Stimulated activated CD4-positive, alpha-beta T cell treated with anti-CD3 and anti-CD28 coated beads, TNF-alpha, amount 100 ng/mL, for 1 hour (primary cell): ENCODE measurements around the gene CCDC88C.

Experiments
- DNase-seq, 3 donors: peaks; one replicate each; pipeline ENCODE4 v3.0.0-alpha.2; 2020; ENCODE audit warnings: low read depth in 3 of 3, low spot score in 1 of 3

Gene CCDC88C

DNA sequence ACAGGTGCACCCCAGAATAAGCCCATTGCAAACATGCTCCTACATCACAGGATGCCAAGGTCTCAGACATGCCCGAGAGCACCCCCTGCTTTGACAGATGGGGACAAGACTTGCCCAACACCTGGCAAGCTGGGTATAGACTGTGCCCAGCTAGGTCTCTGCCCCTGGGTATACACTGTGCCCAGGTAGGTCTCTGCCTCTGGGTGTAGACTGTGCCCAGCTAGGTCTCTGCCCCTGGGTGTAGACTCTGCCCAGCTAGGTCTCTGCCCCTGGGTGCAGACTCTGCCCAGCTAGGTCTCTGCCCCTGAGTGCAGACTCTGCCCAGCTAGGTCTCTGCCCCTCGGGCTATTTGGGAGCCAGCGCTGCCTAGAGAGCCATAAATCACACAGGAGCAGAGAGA lies 85.9 kb downstream of the CCDC88C start:
- DNase-seq: no peak

DNA sequence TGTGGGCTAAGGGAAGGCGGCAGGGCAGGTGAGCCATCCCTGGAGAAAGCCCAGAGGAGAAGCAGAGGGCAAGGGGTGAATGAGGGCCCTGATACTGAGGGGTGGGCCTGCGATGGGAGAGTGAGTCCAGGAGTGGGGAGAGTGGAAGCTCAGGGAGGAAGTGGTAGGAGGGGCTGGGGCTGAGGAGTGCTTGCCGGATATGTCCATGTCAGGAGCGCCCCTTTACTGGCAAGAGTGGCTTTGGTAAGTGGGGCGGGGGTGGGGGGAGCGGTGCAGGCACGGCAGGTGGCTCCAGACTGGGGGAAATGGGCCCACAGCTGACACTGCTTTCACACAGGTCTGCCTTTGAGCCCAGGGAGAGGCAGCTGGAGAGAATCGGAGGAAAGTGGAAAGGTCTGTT lies 86.8 kb downstream of the CCDC88C start:
- DNase-seq: no peak

DNA sequence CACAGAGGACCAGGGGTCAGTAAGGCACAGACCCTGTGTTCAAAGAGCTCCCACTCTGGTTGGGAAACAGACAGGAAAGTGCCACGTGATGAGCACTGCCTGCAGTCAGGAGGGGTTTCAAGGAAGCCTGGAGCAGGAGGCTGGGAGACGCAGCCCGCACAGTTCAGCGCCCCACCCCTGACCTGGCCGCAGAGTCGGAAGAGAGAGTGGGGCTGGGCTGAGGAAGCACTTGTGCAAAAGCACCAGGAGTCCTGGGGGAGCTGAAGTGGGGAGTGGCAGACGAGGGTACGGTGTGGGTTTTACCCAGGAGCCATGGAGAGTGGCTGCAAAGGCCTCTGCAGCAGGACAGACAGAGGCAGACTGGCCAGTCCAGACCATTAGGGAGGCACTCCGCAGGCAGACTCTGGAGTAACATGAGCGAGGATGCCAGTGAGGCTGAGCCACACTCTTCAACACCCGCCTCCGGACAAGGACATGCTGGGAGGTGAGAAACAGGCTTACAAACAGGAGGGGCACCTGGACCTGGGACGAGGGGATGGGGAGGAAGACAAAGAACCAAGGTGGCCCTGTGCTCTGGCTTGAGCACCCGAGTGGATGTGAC lies 87.4 kb downstream of the CCDC88C start:
- no peak for DNase-seq

DNA sequence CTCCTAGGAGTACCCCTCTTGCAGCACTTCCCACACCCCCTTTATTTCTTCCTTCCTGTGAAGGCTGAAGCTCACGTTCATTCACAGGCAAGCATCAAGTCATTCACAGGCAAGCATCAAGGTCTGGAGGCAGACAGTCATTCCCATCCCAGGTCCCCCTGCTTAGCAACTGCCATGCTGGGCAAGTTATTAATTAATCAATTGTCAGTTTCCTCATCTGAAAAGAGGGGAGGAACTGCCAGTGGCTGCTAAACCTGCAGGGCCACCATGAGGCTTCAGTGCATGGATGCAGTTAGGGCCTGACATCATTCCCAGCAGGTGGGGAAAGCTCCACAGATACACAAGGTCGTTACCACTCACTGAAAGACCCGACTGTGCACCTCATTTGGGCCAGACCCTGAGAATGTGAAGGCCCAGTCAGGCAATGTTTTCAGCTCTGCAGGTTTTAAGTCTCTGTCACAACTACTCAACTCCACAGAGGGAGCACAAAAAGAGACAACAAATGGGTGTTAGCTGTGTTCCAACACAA lies 88.1 kb downstream of the CCDC88C start:
- DNase-seq: no peak

DNA sequence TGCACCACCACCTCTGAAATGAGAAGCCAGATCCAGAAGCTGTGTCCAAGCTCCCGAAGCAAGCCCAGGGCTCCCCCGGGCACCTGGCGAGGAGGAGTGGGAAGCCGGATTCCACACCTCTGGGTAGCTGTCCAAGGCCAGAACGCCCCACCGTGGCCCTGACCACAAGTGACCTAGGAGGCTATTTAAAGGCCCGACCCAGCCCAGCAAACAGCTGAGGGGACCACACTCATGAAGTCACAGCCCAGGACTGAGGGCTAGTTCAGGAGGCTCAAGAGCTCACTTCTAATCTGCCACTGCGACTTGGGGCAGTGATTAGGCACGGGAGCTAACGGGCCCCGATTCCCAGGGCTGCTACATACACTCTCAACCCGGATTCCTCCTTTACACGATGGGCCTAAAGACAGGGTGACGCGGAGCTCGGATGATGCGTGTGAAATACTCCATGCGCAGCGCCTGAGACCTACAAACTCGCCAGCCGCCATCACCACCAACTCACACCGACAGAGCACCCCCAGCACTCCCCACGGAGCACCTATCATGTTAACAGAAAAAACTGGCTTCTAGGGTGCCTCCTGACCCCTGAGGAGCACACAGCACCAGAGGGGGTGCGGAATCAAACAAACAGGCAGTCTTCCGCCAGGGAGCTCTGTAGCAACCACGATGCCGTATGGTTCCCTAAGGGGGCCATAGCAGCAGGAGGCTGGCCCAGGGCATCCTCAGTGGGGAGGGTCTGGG lies 89.1 kb downstream of the CCDC88C start:
- no peak for DNase-seq

DNA sequence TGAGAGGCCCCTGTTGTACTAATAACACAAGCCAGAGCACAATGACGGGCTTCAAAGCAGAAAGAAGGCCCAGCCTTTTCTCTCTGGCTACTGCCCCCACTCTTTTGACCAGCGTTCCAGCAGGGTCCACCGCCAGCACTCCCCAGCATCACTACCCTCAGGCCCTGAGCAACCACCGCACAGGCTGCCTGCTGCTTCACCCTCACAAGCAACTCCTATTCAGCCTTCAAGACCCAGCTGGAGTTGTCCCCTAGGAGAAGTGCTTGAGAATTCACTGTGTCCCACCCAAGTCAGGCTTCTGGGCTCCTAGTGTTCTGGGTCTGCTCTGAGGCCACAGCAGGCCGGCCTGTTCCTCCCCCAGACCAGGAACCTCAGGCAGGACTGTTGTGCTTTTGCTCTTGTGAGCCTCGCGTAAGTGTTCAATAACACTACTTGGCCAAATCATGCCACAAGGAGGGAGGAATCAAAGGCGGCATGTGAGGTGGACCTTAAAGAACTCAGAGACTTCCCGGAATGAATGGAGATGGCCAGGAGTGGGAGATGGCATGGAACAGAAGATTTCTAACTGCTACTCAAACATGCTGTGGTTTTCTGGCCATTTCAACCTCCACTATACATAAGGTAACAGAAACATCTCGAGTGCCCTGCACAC lies 89.8 kb downstream of the CCDC88C start:
- no peak for DNase-seq

DNA sequence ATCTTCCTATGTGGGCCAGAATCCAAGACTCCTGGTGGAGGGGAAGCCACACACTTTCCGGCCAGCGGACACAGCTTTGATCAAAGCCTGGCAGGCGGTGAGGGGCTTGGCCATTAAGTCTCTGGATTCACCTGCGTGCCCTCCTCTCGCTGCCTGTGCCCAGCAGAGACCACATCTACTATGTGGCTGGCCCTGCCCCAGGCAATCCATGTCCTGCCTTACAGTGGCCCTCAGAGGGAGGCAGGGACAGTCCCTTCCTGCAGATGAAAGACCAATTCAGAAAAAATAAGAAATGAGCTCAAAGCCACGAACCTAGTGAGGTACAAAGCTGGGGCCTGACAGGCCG lies 90.4 kb downstream of the CCDC88C start:
- no peak for DNase-seq

DNA sequence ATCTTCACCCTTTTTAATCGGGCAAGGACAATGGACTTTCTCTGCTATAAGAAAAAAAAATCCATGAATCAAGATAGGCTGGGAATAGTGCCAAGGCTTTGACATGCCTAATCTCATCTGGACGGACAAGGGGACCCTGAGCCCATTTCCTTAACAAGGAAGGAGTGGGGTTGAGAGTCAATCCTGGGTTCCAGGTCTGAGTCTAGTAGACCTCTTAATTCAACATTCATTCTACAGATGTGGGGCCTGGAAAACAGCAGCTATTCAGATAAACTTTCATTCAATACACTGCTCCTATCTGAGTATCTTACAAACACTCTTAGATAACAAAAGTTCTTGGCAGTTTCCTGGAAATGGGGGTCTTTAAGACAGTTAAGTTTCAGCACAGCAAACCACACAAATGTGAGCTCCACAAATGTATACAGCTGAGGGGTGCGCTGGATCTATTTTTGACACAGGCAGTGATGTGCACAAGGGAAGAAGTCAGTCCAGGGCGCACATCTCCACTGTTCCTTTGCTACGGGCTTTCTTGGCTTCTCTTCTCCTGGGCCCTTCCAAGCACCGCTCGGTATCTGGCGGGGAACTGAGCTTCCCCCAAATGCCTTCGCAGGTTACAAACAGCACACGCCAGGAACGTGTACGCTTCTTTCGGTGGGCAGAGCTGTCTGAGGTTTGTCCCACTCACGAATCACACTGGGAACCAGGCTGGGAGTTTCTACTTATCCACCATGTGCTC lies 90.9 kb downstream of the CCDC88C start:
- no peak for DNase-seq

DNA sequence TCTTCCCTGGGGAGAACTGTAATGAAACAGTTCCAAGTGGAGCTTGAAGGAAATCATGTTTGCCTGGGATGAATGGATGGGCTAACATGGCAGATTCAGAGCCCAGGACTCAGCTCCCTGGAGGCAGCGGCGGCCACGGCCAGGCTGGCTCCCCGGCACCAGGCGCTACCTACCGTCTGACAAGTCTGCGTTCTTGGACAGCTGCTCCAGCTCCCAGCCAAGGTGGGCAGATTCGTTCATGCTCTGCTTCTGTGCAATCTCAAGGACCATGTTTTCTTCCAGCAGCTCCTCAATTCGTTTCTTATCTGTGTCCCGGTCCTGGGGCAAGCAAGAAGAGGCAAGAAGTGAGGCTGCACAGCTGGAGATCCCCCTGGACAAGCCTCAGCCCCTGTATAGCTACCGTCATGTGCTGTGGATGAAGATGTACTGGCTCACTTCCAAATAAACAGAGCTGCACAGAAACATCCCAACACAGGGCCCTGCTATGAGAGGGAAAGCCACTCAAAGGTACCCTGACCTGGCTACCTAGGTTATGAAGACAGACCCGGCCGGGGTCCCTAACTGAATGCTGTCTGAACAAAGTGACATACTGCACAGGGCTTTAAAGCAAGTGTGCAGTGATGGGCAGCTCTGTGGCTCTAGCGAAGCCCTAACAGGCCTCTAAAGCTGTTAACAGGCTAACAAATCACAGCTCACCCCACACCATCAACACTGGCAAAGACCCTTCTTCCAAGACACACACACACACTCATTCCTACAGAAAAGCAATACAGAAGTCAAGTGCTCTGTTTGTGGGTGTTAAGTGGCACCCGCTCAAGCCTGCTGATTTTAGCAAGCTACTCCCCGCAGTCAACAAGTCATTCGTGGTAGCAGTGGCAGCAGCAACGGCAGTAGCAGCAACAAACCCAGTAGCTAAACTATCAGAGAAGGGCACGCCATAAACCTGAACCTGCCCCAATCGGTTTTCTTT lies 92.7 kb downstream of the CCDC88C start:
- no peak for DNase-seq

DNA sequence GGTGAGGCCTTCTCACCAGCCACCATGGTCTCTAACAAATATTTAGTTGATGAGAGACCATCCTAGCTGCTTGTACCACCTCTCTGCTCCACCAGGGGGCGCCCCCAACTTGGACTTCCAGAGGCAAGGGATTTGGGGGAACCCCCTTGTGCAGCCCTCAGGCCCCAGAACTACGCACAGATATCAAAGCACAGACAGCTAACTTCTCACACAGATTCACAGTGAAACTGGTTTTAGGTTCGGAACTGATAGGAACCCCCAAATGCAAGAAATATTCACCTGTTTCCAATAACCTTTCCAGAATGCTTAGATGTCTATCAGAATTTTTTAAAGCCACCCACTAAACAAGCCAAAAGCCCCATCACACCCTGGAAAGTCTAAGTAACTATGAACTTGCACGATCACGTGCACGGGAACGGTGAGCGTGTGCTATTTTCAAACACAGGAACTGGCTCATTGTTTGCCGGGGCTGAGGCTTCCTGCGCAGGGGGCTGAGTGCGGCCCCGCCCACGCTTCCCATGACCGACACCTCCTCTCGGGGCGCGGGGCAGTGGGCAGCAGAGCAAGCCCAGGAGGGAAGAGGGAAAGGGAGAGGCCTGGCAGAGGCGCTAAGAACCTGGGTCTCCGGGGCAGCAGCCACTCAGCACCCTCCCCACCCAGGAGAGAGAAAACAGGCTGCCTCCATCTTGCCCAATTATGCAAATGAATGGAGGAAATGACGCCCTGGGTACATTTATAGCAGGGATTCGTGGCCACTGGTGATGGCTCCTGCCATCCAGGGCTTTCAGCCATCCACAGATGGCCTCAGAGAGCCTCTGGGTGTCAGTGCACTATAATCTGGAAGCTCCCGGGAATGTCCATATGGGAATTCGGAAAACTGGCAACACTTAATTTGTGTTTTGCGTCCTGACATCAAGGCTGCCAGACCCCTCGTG lies 93.7 kb downstream of the CCDC88C start:
- DNase-seq: peak; percentile 80 to 98 (median 87)

DNA sequence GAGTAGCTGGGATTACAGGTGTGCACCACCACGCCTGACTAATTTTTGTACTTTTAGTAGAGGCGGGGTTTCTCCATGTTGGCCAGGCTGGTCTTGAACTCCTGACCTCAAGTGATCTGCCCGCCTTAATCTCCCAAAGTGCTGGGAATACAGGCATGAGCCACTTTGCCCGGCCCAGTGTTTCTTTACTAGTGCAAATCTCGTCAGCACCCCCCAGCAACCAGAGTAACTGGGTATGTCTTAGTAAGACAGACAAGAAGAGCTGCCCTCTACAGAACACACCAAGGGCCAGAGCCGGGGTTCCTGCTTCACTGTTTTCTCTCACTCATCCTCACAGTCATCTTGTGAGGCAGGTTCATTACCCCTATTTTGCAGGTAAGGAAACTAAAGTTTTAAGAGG lies 94.6 kb downstream of the CCDC88C start:
- no peak for DNase-seq

DNA sequence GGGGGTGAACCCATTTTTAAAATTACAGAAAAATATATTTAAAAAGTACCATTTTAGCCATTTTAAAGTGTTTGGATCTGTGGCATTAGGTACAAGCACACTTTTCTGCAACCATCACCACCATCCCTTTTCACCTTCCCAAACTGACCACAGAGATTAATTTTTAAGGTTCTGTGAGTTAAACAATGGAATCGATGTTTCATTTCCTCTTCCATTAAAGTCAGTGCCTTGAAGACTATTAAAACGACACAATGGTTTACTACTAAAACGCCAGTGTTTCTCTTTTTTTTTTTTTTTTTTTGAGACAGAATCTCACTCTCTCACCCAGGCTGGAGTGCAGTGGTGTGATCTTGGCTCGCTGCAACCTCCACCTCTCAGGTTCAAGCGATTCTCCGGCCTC lies 95.0 kb downstream of the CCDC88C start:
- DNase-seq: no peak

DNA sequence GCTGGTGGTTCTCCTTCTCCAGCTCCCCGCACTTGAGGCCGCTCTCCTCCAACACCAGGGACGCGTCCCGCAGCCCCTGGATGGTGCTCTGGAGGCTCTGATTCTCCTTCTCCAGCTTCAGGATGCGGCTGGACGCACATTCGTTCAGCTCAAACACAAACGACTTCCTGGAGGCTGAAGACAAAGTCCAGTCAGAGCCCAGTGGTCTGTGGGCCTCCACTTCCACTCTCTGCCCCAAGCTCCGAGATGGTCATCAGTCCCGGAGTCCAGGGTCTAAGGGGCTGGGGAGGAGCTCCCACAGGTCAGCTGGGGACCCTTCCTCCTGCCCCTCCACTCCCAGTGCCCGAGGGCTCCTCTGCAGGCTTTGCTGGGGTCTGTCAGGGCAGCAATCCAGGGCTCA lies 96.5 kb downstream of the CCDC88C start:
- no peak for DNase-seq

DNA sequence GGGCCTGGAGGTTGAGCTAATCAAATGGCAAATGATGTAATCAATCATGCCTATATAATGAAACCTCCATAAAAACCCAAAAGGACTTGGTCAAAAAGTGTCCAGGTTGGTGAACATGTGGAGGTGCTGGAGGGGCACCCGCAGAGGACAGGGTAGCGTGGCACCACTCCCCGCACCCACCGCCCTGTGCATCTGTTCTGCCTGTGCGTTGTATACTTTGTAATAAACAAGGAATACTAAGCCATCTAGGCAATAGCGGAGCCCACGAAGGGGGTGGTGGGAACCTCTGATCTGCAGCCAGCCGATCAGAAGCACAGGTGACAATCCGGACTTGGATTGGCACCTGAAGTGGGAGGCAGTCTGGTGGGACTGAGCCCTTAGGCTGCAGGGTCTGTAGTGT lies 97.4 kb downstream of the CCDC88C start:
- no peak for DNase-seq

DNA sequence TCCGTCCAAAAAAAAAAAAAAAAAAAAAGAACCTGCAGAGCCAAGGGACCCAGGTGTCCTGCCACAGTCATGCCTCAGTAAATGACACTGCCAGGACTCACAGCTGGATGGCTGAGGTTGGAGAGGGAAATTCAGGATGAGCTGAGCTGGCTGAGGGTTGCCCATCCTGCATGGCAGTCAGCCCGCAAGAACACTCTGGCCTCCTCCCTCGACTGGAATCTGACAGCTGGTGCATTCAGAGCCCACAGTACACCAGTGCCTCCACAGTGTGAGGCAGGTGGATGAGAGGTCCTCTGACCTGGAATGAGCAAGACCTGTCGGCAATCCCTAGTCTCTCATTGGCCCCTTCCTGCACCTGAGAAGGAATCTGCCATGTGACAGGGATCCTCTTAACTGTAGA lies 98.7 kb downstream of the CCDC88C start:
- DNase-seq: no peak

DNA sequence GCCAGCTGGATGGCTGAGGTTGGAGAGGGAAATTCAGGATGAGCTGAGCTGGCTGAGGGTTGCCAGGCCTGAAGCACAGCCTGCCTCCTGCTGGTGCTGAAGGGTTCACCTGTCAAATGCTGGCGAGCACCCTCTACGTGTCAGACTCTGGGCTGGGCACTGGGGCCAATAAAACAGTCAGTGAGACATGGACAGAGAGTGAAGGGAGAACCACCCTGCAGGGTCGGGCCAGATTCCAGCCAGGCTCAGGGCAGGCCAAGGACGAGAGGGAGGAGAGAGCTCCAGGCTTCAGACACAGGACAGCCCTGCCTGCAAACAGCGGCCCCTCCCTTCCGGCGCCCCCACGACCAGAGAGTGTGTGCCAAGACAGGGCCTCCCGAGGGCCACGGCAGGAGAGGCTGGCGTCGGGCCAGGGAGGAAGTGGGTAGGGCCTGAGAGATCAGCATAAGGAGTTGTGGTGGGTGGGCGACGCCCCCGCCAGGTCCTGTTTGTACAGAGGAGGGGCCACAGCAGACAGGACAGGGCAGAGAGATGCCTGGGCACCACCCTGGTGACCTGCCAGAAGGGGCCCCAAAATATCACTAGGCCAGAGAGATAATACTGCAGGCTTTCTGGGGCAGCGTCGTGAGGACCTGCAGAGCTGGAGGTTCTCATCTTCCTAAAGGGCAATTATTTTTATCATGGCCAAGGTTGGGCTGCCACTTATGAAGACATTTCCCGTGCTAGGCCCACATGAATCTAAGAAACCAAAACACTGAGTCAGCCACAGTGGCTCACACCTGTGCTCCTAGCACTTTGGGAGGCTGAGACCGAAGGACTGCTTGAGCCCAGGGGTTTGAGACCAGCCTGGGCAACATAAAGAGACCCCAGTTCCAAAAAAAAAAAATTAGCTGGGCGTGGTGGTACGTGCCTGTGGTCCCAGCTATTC lies 100.0 kb downstream of the CCDC88C start:
- peak; percentile 62 to 70 (median 66) for DNase-seq

DNA sequence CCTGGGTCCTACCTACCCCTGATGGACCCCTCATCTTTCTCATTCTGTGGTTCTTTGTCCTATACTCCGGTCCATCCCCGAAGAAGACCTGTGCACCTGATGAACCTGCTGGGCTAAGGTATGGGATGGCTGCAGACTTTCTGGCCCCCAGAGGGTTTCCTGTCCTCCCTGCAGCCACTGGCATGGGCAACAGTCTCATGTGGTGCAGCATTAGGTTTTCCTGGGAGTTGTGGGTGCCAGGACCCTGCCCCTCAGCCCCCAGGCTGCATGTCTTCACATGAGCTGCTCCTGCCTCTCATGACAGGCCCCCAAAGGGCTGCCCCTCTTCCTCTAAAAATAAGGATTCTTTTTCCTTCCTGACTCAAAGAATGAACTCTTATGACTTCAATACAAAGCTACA lies 100.9 kb downstream of the CCDC88C start:
- no peak for DNase-seq

DNA sequence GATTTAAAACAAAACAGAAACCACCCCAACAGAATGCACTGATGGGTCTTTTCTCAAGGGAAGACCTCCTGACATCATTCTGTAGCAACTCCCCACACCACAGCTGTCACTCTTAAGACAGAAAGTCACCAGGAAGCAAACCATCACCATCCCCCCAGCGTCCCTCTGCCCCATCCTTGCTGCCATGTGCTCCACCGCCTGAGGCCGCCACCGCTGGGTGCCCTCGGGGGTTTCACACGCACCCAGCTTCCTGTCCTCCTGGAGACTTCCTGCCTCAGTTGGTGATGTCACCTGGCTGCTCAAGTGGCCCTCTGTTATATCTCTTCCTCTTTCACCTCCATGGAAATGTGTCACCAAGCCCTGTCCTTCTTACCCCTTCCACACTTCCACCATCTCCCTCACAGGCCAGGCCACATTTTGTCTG lies 101.8 kb downstream of the CCDC88C start:
- DNase-seq: peak; percentile 51 to 72 (median 62)
